Liver (tissue), 3 donors: Measurements from ENCODE around the gene FIBCD1.

ENCODE experiments used
- JUND ChIP-seq, 2 donors: IDR thresholded peaks; 2 replicates each; pipeline ENCODE4 v1.6.1; 2016; ENCODE audit warnings: antibody characterized with exemption in 2 of 2
- SP1 ChIP-seq: IDR thresholded peaks from 2 replicates; pipeline ENCODE4 v1.6.1; 2018; ENCODE audit warnings: antibody characterized with exemption, mild to moderate bottlenecking
- TAF1 ChIP-seq: conservative IDR thresholded peaks from 2 replicates; pipeline ENCODE4 v1.6.1; 2016; ENCODE audit warnings: antibody characterized with exemption, mild to moderate bottlenecking
- YY1 ChIP-seq: IDR thresholded peaks from 2 replicates; pipeline ENCODE4 v1.6.1; 2016; ENCODE audit warnings: antibody characterized with exemption, mild to moderate bottlenecking
- TF ChIP-seq, protein P1 (sequence below): fragments of 150-350 bp; IDR thresholded peaks from 2 replicates; pipeline ENCODE4 v1.5.1; 2017; ENCODE audit warnings: improper control_type of control experiment, low read depth, low read length; ENCODE audit not compliant: missing input control
- TF ChIP-seq, protein P2 (sequence below): IDR thresholded peaks from 2 replicates; pipeline ENCODE4 v1.6.1; 2016; ENCODE audit warnings: antibody characterized with exemption, mild to moderate bottlenecking
- donor health status: healthy.
- donor health status: healthy.

DNA sequence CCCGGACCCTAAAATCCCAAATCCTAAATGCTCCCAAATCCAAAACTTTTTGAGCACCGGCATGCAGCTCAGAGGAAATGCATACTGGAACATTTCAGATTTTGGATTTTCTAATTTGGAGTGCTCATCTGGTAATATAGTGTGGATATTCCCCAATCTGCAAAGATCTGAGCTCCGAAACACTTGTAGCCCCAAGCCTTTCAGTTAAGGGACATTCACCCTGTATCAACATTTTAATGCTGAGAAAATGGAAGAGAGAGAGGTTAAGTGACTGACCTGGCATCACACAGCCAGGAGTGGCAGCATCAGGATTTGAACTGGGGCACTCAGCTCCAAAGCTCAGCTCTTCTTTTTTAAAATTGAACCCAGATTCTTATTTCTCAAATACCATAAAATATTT lies 73.1 kb downstream of the FIBCD1 start:
- TF ChIP-seq, protein P1, sequence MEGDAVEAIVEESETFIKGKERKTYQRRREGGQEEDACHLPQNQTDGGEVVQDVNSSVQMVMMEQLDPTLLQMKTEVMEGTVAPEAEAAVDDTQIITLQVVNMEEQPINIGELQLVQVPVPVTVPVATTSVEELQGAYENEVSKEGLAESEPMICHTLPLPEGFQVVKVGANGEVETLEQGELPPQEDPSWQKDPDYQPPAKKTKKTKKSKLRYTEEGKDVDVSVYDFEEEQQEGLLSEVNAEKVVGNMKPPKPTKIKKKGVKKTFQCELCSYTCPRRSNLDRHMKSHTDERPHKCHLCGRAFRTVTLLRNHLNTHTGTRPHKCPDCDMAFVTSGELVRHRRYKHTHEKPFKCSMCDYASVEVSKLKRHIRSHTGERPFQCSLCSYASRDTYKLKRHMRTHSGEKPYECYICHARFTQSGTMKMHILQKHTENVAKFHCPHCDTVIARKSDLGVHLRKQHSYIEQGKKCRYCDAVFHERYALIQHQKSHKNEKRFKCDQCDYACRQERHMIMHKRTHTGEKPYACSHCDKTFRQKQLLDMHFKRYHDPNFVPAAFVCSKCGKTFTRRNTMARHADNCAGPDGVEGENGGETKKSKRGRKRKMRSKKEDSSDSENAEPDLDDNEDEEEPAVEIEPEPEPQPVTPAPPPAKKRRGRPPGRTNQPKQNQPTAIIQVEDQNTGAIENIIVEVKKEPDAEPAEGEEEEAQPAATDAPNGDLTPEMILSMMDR, result no peak
- no peak for TF ChIP-seq YY1
- no peak for TF ChIP-seq TAF1
- TF ChIP-seq, protein P2, sequence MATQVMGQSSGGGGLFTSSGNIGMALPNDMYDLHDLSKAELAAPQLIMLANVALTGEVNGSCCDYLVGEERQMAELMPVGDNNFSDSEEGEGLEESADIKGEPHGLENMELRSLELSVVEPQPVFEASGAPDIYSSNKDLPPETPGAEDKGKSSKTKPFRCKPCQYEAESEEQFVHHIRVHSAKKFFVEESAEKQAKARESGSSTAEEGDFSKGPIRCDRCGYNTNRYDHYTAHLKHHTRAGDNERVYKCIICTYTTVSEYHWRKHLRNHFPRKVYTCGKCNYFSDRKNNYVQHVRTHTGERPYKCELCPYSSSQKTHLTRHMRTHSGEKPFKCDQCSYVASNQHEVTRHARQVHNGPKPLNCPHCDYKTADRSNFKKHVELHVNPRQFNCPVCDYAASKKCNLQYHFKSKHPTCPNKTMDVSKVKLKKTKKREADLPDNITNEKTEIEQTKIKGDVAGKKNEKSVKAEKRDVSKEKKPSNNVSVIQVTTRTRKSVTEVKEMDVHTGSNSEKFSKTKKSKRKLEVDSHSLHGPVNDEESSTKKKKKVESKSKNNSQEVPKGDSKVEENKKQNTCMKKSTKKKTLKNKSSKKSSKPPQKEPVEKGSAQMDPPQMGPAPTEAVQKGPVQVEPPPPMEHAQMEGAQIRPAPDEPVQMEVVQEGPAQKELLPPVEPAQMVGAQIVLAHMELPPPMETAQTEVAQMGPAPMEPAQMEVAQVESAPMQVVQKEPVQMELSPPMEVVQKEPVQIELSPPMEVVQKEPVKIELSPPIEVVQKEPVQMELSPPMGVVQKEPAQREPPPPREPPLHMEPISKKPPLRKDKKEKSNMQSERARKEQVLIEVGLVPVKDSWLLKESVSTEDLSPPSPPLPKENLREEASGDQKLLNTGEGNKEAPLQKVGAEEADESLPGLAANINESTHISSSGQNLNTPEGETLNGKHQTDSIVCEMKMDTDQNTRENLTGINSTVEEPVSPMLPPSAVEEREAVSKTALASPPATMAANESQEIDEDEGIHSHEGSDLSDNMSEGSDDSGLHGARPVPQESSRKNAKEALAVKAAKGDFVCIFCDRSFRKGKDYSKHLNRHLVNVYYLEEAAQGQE, result no peak
- no peak for TF ChIP-seq SP1
- TF ChIP-seq JUND (IDR thresholded peaks at IDR 0.05), result no peak
